ENCODE data around the gene TSSK2.
A peak's percentile ranks its signal among the peaks of the same experiment; 100 is the strongest.

Gene TSSK2

GRCh38 chr22:19106886-19107729 is 24.0 kb upstream of the TSSK2 start:
- no peak for DNase-seq (ENCODE audit: low spot score)

- DNase-seq (ENCODE audit: low spot score) = no peak
These were observed 23.4 kb upstream of the TSSK2 start for GRCh38 chr22:19107730-19108074.

GRCh38 chr22:19108807-19109197 is 22.3 kb upstream of the TSSK2 start:
- DNase-seq (ENCODE audit: low spot score) = no peak

GRCh38 chr22:19109198-19110063 is 21.7 kb upstream of the TSSK2 start:
- peak; percentile 77 for DNase-seq (ENCODE audit: low spot score)

GRCh38 chr22:19110064-19110458 is 21.0 kb upstream of the TSSK2 start:
- DNase-seq (ENCODE audit: low spot score) = no peak

GRCh38 chr22:19110646-19111045 is 20.5 kb upstream of the TSSK2 start:
- no peak for DNase-seq (ENCODE audit: low spot score)

GRCh38 chr22:19111140-19111539 is 20.0 kb upstream of the TSSK2 start:
- DNase-seq (ENCODE audit: low spot score) = no peak

- no peak for DNase-seq (ENCODE audit: low spot score)
These were observed 19.5 kb upstream of the TSSK2 start for GRCh38 chr22:19111584-19111983.

GRCh38 chr22:19113429-19113828 is 17.7 kb upstream of the TSSK2 start:
- no peak for DNase-seq (ENCODE audit: low spot score)

GRCh38 chr22:19114984-19115552 is 16.0 kb upstream of the TSSK2 start:
- no peak for DNase-seq (ENCODE audit: low spot score)

- DNase-seq (ENCODE audit: low spot score) = peak; percentile 28
These were observed 15.5 kb upstream of the TSSK2 start for GRCh38 chr22:19115628-19116027.

GRCh38 chr22:19117111-19117512 is 14.0 kb upstream of the TSSK2 start:
- no peak for DNase-seq (ENCODE audit: low spot score)

- DNase-seq (ENCODE audit: low spot score) = peak; percentile 22
These were observed 12.7 kb upstream of the TSSK2 start for GRCh38 chr22:19118329-19118880.

GRCh38 chr22:19119949-19120348 is 11.2 kb upstream of the TSSK2 start:
- no peak for DNase-seq (ENCODE audit: low spot score)

- DNase-seq (ENCODE audit: low spot score) = no peak
These were observed 10.1 kb upstream of the TSSK2 start for GRCh38 chr22:19120829-19121630.

- DNase-seq (ENCODE audit: low spot score) = peak; percentile 17
These were observed 9.4 kb upstream of the TSSK2 start for GRCh38 chr22:19121631-19122142.

- DNase-seq (ENCODE audit: low spot score) = peak; percentile 96
These were observed 8.9 kb upstream of the TSSK2 start, which contains the start of gene DGCR2 for GRCh38 chr22:19122143-19122751. Gene DGCR2 (minus strand): TSS chr22:19122412. CDS start chr22:19122206, 206 bp downstream.

- no peak for DNase-seq (ENCODE audit: low spot score)
These were observed 8.2 kb upstream of the TSSK2 start for GRCh38 chr22:19122752-19123492.

- DNase-seq (ENCODE audit: low spot score) = no peak
These were observed 7.2 kb upstream of the TSSK2 start for GRCh38 chr22:19123936-19124335.

- DNase-seq (ENCODE audit: low spot score) = no peak
These were observed 6.7 kb upstream of the TSSK2 start for GRCh38 chr22:19124377-19124776.

Data from CD4-positive, alpha-beta T cell treated with Interleukin-2 at 100 ng/mL for 4 hours (primary cell).